HL-60 (cell line): ENCODE data around the gene DENND6B.

Experiments
- DNase-seq, 2 experiments: peaks; one replicate each; pipeline ENCODE4 v3.0.0-alpha.2; 2010 to 2020; ENCODE audit warnings: low read depth in 1 of 2, low spot score in 1 of 2
- H3K27ac ChIP-seq: fragments of 250-450 bp; sonication (Bioruptor Pico); replicated peaks from 2 replicates; pipeline ENCODE4 v1.5.1; 2020; ENCODE audit warnings: mild to moderate bottlenecking, moderate library complexity
- H3K27me3 ChIP-seq: fragments of 250-450 bp; sonication (Bioruptor Pico); 2 replicates; pipeline ENCODE4 v1.5.1; 2021; ENCODE audit warnings: mild to moderate bottlenecking, moderate library complexity; ENCODE audit not compliant: insufficient read depth, poor library complexity, severe bottlenecking
- H3K4me3 ChIP-seq: replicated peaks from 2 replicates; pipeline ENCODE4 v1.5.1; 2011; ENCODE audit warnings: mild to moderate bottlenecking, control low read depth, low read length; ENCODE audit not compliant: insufficient read depth
- GABPA ChIP-seq: IDR thresholded peaks from 2 replicates; pipeline ENCODE4 v1.6.1; 2012; ENCODE audit warnings: low read depth
- POLR2AphosphoS5 ChIP-seq: IDR thresholded peaks from 2 replicates; pipeline ENCODE4 v1.6.1; 2012; ENCODE audit warnings: low read depth
- SPI1 ChIP-seq: IDR thresholded peaks from 2 replicates; pipeline ENCODE4 v1.6.1; 2012; ENCODE audit warnings: low read depth, mild to moderate bottlenecking, borderline replicate concordance
- TF ChIP-seq, protein P1 (sequence below): IDR thresholded peaks from one replicate; pipeline ENCODE4 v1.5.1; 2011; ENCODE audit warnings: low read length, control low read depth, inconsistent platforms; ENCODE audit not compliant: insufficient read depth
- TF ChIP-seq, protein P2 (sequence below): IDR thresholded peaks from 2 replicates; pipeline ENCODE4 v1.6.1; 2012; ENCODE audit warnings: low read depth; ENCODE audit not compliant: insufficient replicate concordance

Gene DENND6B

DNA sequence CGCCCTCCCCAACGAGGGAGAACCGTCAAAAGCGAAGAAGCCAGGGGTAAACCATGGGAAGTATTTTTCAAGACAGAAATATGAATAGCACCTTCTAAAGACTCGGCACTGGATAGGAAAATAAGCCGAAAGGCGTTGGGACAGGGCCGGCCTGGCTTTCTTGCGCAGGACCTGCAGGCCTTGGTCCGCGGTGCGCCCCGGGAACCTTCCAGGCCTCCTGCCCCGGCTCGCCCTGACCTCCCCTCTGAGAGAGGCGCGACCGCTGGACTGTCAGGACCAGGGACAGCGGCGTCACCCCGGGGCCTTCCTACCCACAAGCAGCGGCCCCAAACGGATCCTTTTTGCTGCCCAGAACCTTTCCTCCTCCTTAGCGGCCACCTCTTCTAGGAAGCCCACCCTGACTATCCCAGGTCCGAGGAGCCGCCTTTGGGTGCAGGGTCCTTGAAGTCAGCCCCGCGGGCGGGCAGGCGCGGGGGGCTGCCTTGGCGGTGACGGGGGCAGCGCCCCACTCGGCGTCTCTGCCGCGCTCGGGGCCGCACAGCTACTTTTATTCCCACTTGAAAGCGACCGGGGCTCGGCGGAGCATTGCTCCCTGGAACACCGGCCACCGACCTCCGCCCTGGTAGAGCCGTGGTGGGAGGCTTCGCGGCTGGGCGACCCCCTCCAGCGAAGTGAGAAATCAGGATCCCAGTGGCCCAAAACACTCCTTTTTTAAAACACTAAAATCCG lies 56.0 kb downstream of the DENND6B start:
- Histone ChIP-seq H3K27ac (no peak overlapping the region), H3K4me3 (peak overlapping the region; percentile 37; the same call in 1 of the 2 replicates)
- DNase-seq, result peak in 1 of 2 experiments; percentile 51

GRCh38 chr22:50269970-50270665 lies 56.7 kb downstream of the DENND6B start, which contains the start of gene MAPK11:
TSS of gene MAPK11 (minus strand) at chr22:50270380. CDS start at chr22:50270292, 88 bp downstream.
- TF ChIP-seq GABPA, result no peak
- TF ChIP-seq, protein P1, sequence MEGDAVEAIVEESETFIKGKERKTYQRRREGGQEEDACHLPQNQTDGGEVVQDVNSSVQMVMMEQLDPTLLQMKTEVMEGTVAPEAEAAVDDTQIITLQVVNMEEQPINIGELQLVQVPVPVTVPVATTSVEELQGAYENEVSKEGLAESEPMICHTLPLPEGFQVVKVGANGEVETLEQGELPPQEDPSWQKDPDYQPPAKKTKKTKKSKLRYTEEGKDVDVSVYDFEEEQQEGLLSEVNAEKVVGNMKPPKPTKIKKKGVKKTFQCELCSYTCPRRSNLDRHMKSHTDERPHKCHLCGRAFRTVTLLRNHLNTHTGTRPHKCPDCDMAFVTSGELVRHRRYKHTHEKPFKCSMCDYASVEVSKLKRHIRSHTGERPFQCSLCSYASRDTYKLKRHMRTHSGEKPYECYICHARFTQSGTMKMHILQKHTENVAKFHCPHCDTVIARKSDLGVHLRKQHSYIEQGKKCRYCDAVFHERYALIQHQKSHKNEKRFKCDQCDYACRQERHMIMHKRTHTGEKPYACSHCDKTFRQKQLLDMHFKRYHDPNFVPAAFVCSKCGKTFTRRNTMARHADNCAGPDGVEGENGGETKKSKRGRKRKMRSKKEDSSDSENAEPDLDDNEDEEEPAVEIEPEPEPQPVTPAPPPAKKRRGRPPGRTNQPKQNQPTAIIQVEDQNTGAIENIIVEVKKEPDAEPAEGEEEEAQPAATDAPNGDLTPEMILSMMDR, result no peak
- TF ChIP-seq, protein P2, sequence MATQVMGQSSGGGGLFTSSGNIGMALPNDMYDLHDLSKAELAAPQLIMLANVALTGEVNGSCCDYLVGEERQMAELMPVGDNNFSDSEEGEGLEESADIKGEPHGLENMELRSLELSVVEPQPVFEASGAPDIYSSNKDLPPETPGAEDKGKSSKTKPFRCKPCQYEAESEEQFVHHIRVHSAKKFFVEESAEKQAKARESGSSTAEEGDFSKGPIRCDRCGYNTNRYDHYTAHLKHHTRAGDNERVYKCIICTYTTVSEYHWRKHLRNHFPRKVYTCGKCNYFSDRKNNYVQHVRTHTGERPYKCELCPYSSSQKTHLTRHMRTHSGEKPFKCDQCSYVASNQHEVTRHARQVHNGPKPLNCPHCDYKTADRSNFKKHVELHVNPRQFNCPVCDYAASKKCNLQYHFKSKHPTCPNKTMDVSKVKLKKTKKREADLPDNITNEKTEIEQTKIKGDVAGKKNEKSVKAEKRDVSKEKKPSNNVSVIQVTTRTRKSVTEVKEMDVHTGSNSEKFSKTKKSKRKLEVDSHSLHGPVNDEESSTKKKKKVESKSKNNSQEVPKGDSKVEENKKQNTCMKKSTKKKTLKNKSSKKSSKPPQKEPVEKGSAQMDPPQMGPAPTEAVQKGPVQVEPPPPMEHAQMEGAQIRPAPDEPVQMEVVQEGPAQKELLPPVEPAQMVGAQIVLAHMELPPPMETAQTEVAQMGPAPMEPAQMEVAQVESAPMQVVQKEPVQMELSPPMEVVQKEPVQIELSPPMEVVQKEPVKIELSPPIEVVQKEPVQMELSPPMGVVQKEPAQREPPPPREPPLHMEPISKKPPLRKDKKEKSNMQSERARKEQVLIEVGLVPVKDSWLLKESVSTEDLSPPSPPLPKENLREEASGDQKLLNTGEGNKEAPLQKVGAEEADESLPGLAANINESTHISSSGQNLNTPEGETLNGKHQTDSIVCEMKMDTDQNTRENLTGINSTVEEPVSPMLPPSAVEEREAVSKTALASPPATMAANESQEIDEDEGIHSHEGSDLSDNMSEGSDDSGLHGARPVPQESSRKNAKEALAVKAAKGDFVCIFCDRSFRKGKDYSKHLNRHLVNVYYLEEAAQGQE, result no peak
- no peak for TF ChIP-seq POLR2AphosphoS5
- TF ChIP-seq SPI1, result no peak
- Histone ChIP-seq H3K27ac (no peak within 1 kb of the TSS), H3K4me3 (peak within 1 kb of the TSS; percentile 37), H3K27me3 (peaks cover 18% of the 10 kb centered on the region)
- DNase-seq, result no peak

More for the DNA sequence above, 56.0 kb downstream of the DENND6B start:
- TF ChIP-seq GABPA, result no peak
- TF ChIP-seq, protein P2, result peak; percentile 99
- H3K27me3 ChIP-seq, result peaks cover 18% of the 10 kb centered on the region

- Histone ChIP-seq H3K27ac (no peak overlapping the region), H3K27me3 (peaks cover 18% of the 10 kb centered on the region), H3K4me3 (peak overlapping the region; percentile 37)
- DNase-seq, result no peak
- TF ChIP-seq, protein P2, result no peak
- no peak for TF ChIP-seq GABPA
- no peak for TF ChIP-seq SPI1
- TF ChIP-seq POLR2AphosphoS5, result no peak
- TF ChIP-seq, protein P1, result no peak
Observed at GRCh38 chr22:50269573-50269969, 57.2 kb downstream of the DENND6B start.
